HEK293 (cell line): ENCODE results near the gene PDHX.
A peak's percentile ranks its signal among the peaks of the same experiment; 100 is the strongest.
"Not testable (repeated sequence)": the region's sequence is repeated elsewhere in the genome, so short reads cannot be mapped to it uniquely, and the experiment has no call there.

Experiments
- CTCF ChIA-PET: fragments of 350-600 bp; formaldehyde crosslinking; extraction: SDS; loops from one replicate; lab custom pipeline; 2021; ENCODE audit warnings: antibody characterized with exemption; lab: Yijun Ruan, JAX
- POLR2A ChIA-PET: fragments of 300-600 bp; formaldehyde crosslinking; extraction: SDS; loops from one replicate; lab custom pipeline; 2020; ENCODE audit warnings: antibody characterized with exemption, inconsistent platforms; lab: Yijun Ruan, JAX
- H3K27ac ChIP-seq: fragments of 200-500 bp; sonication (Bioruptor generic); 2 replicates; pipeline ENCODE4 v1.5.1; 2014; ENCODE audit warnings: low read depth, low read length, control low read depth, inconsistent platforms; ENCODE audit errors: extremely low read depth
- H3K36me3 ChIP-seq, 2 experiments: fragments of 200-500 bp in 1 of 2; sonication (Bioruptor generic) in 1 of 2; 1 replicate in 1 of 2; 2 replicates in 1 of 2; pipeline ENCODE4 v1.5.1; 2014 to 2017; ENCODE audit warnings: inconsistent platforms in 2 of 2, low read length in 2 of 2; ENCODE audit not compliant: control insufficient read depth in 2 of 2, insufficient read depth in 1 of 2
- H3K4me1 ChIP-seq: fragments of 200-500 bp; sonication (Bioruptor generic); 2 replicates; pipeline ENCODE4 v1.5.1; 2014; ENCODE audit warnings: mild to moderate bottlenecking, low read length, inconsistent platforms; ENCODE audit not compliant: control insufficient read depth, insufficient read depth
- H3K4me3 ChIP-seq: 2 replicates; pipeline ENCODE4 v1.5.1; 2011; ENCODE audit warnings: low read depth, mild to moderate bottlenecking, control low read depth, low read length, moderate library complexity
- H3K9me3 ChIP-seq: fragments of 200-500 bp; sonication (Bioruptor generic); 2 replicates; pipeline ENCODE4 v1.5.1; 2014; ENCODE audit warnings: low read depth, low read length, inconsistent platforms; ENCODE audit not compliant: control insufficient read depth, insufficient read depth
- BCL11B ChIP-seq: fragments of 450-650 bp; formaldehyde crosslinking; IDR thresholded peaks from 2 replicates; pipeline ENCODE4 v1.5.1; 2016; ENCODE audit warnings: low read depth, missing biosample characterization, missing genetic modification characterization
- KLF10 ChIP-seq: fragments of 450-650 bp; IDR thresholded peaks from 2 replicates; pipeline ENCODE4 v1.5.1; 2018; ENCODE audit warnings: missing biosample characterization, mild to moderate bottlenecking, missing genetic modification characterization
- KLF8 ChIP-seq: fragments of 450-650 bp; formaldehyde crosslinking; IDR thresholded peaks from 2 replicates; pipeline ENCODE4 v1.5.1; 2016; ENCODE audit warnings: missing biosample characterization, missing genetic modification characterization
- SALL2 ChIP-seq: fragments of 450-650 bp; formaldehyde crosslinking; IDR thresholded peaks from 2 replicates; pipeline ENCODE4 v1.5.0; 2017; ENCODE audit warnings: missing biosample characterization, mild to moderate bottlenecking, missing genetic modification characterization, borderline replicate concordance
- SETDB1 ChIP-seq: IDR thresholded peaks from one replicate; pipeline ENCODE4 v1.6.1; 2017; ENCODE audit warnings: mild to moderate bottlenecking, low read length, moderate library complexity, mixed read lengths; ENCODE audit not compliant: insufficient read length
- WT1 ChIP-seq: fragments of 450-650 bp; formaldehyde crosslinking; IDR thresholded peaks from 2 replicates; pipeline ENCODE4 v1.5.1; 2016; ENCODE audit warnings: missing biosample characterization, missing genetic modification characterization
- YY1 ChIP-seq: fragments of 450-650 bp; formaldehyde crosslinking; IDR thresholded peaks from 2 replicates; pipeline ENCODE4 v1.5.1; 2018; ENCODE audit warnings: missing biosample characterization, missing genetic modification characterization
- ZNF121 ChIP-seq: fragments of 450-650 bp; formaldehyde crosslinking; IDR thresholded peaks from 2 replicates; pipeline ENCODE4 v1.5.1; 2016; ENCODE audit warnings: missing biosample characterization, missing genetic modification characterization
- ZNF132 ChIP-seq: fragments of 450-650 bp; formaldehyde crosslinking; IDR thresholded peaks from 2 replicates; pipeline ENCODE4 v1.5.1; 2017; ENCODE audit warnings: missing biosample characterization, missing genetic modification characterization, borderline replicate concordance
- ZNF133 ChIP-seq: fragments of 450-650 bp; formaldehyde crosslinking; IDR thresholded peaks from 2 replicates; pipeline ENCODE4 v1.5.1; 2016; ENCODE audit warnings: missing biosample characterization, missing genetic modification characterization
- ZNF16 ChIP-seq: fragments of 450-650 bp; formaldehyde crosslinking; IDR thresholded peaks from 2 replicates; pipeline ENCODE4 v1.5.1; 2016; ENCODE audit warnings: low read depth, missing biosample characterization, missing genetic modification characterization
- ZNF398 ChIP-seq: fragments of 450-650 bp; formaldehyde crosslinking; IDR thresholded peaks from 2 replicates; pipeline ENCODE4 v1.5.1; 2017; ENCODE audit warnings: missing biosample characterization, missing genetic modification characterization
- ZNF488 ChIP-seq: fragments of 450-650 bp; formaldehyde crosslinking; IDR thresholded peaks from 2 replicates; pipeline ENCODE4 v1.5.1; 2016; ENCODE audit warnings: missing biosample characterization, missing genetic modification characterization
- ZNF529 ChIP-seq: fragments of 450-650 bp; formaldehyde crosslinking; IDR thresholded peaks from 2 replicates; pipeline ENCODE4 v1.5.1; 2017; ENCODE audit warnings: missing genetic modification characterization, missing biosample characterization; ENCODE audit not compliant: insufficient replicate concordance
- ZNF530 ChIP-seq: fragments of 450-650 bp; formaldehyde crosslinking; IDR thresholded peaks from 2 replicates; pipeline ENCODE4 v1.5.1; 2016; ENCODE audit warnings: low read depth, missing biosample characterization, missing genetic modification characterization
- ZNF548 ChIP-seq: fragments of 450-650 bp; formaldehyde crosslinking; IDR thresholded peaks from 2 replicates; pipeline ENCODE4 v1.5.1; 2016; ENCODE audit warnings: missing biosample characterization, missing genetic modification characterization
- ZNF555 ChIP-seq: fragments of 450-650 bp; formaldehyde crosslinking; conservative IDR thresholded peaks from 2 replicates; pipeline ENCODE4 v1.5.1; 2017; ENCODE audit warnings: missing biosample characterization, mild to moderate bottlenecking, missing genetic modification characterization, inconsistent platforms
- ZNF600 ChIP-seq: fragments of 450-650 bp; formaldehyde crosslinking; IDR thresholded peaks from 2 replicates; pipeline ENCODE4 v1.5.1; 2016; ENCODE audit warnings: missing biosample characterization, missing genetic modification characterization
- ZNF677 ChIP-seq: fragments of 450-650 bp; IDR thresholded peaks from 2 replicates; pipeline ENCODE4 v1.5.0; 2018; ENCODE audit warnings: missing biosample characterization, mild to moderate bottlenecking, missing genetic modification characterization, moderate library complexity
- ZSCAN16 ChIP-seq: fragments of 450-650 bp; formaldehyde crosslinking; IDR thresholded peaks from 2 replicates; pipeline ENCODE4 v1.5.1; 2016; ENCODE audit warnings: missing biosample characterization, missing genetic modification characterization

PDHX gene

GRCh38 chr11:35017528-35018342 lies 101.3 kb downstream of the PDHX start (continued):
- no peak for TF ChIP-seq ZNF488 (tag by site-specific recombination)

GRCh38 chr11:35021589-35021988 lies 105.2 kb downstream of the PDHX start:
- H3K4me1 ChIP-seq, result no peaks in the 10 kb centered on the region
- no peaks in the 10 kb centered on the region for H3K9me3 ChIP-seq
- no peak overlapping the region for H3K27ac ChIP-seq
- no peak overlapping the region for H3K4me3 ChIP-seq
- POLR2A ChIA-PET, result no interaction called here
- no peaks in the 10 kb centered on the region for H3K36me3 ChIP-seq
- TF ChIP-seq ZSCAN16 (tag by site-specific recombination) (no peak), ZNF548 (tag by site-specific recombination) (no peak), KLF10 (tag by site-specific recombination) (no peak), ZNF555 (tag by site-specific recombination) (no peak), ZNF132 (tag by site-specific recombination) (no peak), SALL2 (tag by site-specific recombination) (no peak), ZNF133 (no peak), KLF8 (tag by site-specific recombination) (no peak), ZNF16 (tag by site-specific recombination) (no peak), ZNF530 (tag by site-specific recombination) (no peak), WT1 (tag by site-specific recombination) (no peak), YY1 (no peak), ZNF121 (tag by site-specific recombination) (no peak), ZNF677 (tag by site-specific recombination) (no peak), ZNF600 (tag by site-specific recombination) (no peak), SETDB1 (no peak), ZNF398 (tag by site-specific recombination) (no peak), BCL11B (tag by site-specific recombination) (no peak)
- CTCF ChIA-PET, result interaction anchor here (1.7 kb wide), 1 partner anchor 391 kb away, joined by 3 read pairs; no protein-coding TSS in a partner anchor

GRCh38 chr11:35023940-35024339 lies 107.5 kb downstream of the PDHX start:
- H3K36me3 ChIP-seq, H3K4me1 ChIP-seq, H3K9me3 ChIP-seq, CTCF ChIA-PET, H3K4me3 ChIP-seq, POLR2A ChIA-PET, H3K27ac ChIP-seq: not testable (repeated sequence)
- TF ChIP-seq ZNF529 (tag by site-specific recombination), result peak; percentile 29
